ENCODE data around the gene MKNK2.

GRCh38 chr19:2081873-2082810, 31.1 kb upstream of the MKNK2 start:
- TF ChIP-seq CTCF (optimal IDR thresholded peaks at IDR 0.05 in 1 of 3, IDR thresholded peaks at IDR 0.05 in 1 of 3, conservative IDR thresholded peaks at IDR 0.05 in 1 of 3; ENCODE audit: extremely low read depth in 1 of 3, insufficient read depth in 2 of 3, low read length in 3 of 3), result no peak
- no peak for TF ChIP-seq EZH2 (IDR thresholded peaks at IDR 0.05; ENCODE audit: low read length)
